HCT116 (cell line): Measurements from ENCODE around the gene RASAL2. TPM values are rescaled to one million over a fixed set of nuclear protein-coding genes. Genes with fewer than 3 reads are reported as not detected.

Experiments used
- ATAC-seq: fragments of 200-7000 bp; cut with Tn5 transposase; 2 replicates; pipeline ENCODE4 v1.9.1; 2020; ENCODE audit warnings: mild to moderate bottlenecking, moderate library complexity
- BruUV-seq: library from RNA; stranded (reverse); fragments of 400-500 nt; replicated peaks from 2 replicates; lab custom pipeline; 2021; lab: Mats Ljungman, UMichigan
- CTCF ChIA-PET: fragments of 300-600 bp; sonication (Branson Sonifier 250); formaldehyde crosslinking; loops from one replicate; lab custom pipeline; 2021; ENCODE audit warnings: antibody characterized with exemption; lab: Charles Lee
- POLR2A ChIA-PET: fragments of 300-600, 350-600 bp; sonication (Branson Sonifier 250); formaldehyde crosslinking; loops from one replicate; lab custom pipeline; 2021; ENCODE audit warnings: antibody characterized with exemption; lab: Charles Lee
- RAD21 ChIA-PET, 2 experiments: fragments of 300-600 bp; sonication (Branson Sonifier 250); formaldehyde crosslinking; loops; one replicate each; lab custom pipeline; 2023; ENCODE audit warnings: low total read pairs in 2 of 2; ENCODE audit not compliant: uncharacterized antibody in 2 of 2, unreplicated experiment in 2 of 2, low non-redundant PET in 1 of 2; lab: Charles Lee
- DNase-seq: peaks from one replicate; pipeline ENCODE4 v3.0.0-alpha.2; 2010; ENCODE audit warnings: low read depth, low spot score
- H2AFZ ChIP-seq: fragments of 200-600 bp; shearing (Covaris generic), sonication (generic); 2 replicates; pipeline ENCODE4 v1.6.1; 2017; ENCODE audit warnings: low read depth, mixed run types, mixed read lengths, antibody characterized with exemption, low read length; ENCODE audit not compliant: poor library complexity, severe bottlenecking
- H3K27ac ChIP-seq: 2 replicates; pipeline ENCODE4 v1.5.1; 2012; ENCODE audit warnings: low read depth, low read length
- H3K27me3 ChIP-seq: fragments of 200-600 bp; sonication (generic); 2 replicates; pipeline ENCODE4 v1.6.1; 2016; ENCODE audit warnings: mixed run types, low read length, mixed read lengths; ENCODE audit not compliant: insufficient read depth
- H3K36me3 ChIP-seq, 2 experiments: fragments of 200-500 bp in 1 of 2; fragments of 200-600 bp in 1 of 2; sonication (Bioruptor generic) in 1 of 2; sonication (generic) in 1 of 2; 2 replicates each; pipeline versions ENCODE4 v1.5.1 to v1.6.1; 2014 to 2016; ENCODE audit warnings: low read length in 2 of 2, inconsistent platforms in 1 of 2, mixed read lengths in 1 of 2, mixed run types in 1 of 2; ENCODE audit not compliant: insufficient read depth in 2 of 2, control insufficient read depth in 1 of 2
- H3K4me1 ChIP-seq, 2 experiments: fragments of 200-600 bp in 1 of 2; sonication (generic) in 1 of 2; 2 replicates each; pipeline versions ENCODE4 v1.5.1 to v1.6.1; 2012 to 2017; ENCODE audit warnings: low read length in 2 of 2, inconsistent platforms in 1 of 2, mild to moderate bottlenecking in 1 of 2, mixed read lengths in 1 of 2, mixed run types in 1 of 2, moderate library complexity in 1 of 2; ENCODE audit not compliant: insufficient read depth in 2 of 2, control insufficient read depth in 1 of 2
- H3K4me2 ChIP-seq: fragments of 200-600 bp; sonication (generic); 2 replicates; pipeline ENCODE4 v1.6.1; 2017; ENCODE audit warnings: mixed run types, low read length, mixed read lengths
- H3K4me3 ChIP-seq, 2 experiments: fragments of 200-600 bp in 1 of 2; sonication (generic) in 1 of 2; replicated peaks in 1 of 2; 2 replicates each; pipeline ENCODE4 v1.5.1; 2011 to 2016; ENCODE audit warnings: low read length in 2 of 2, control low read depth in 1 of 2, low read depth in 1 of 2, mild to moderate bottlenecking in 1 of 2, mixed read lengths in 1 of 2, mixed run types in 1 of 2
- H3K79me2 ChIP-seq: fragments of 200-600 bp; sonication (generic); 2 replicates; pipeline ENCODE4 v1.6.1; 2017; ENCODE audit warnings: mild to moderate bottlenecking, mixed run types, low read length, moderate library complexity, mixed read lengths; ENCODE audit not compliant: insufficient read depth
- H3K9ac ChIP-seq: fragments of 200-600 bp; sonication (generic); 2 replicates; pipeline ENCODE4 v1.6.1; 2016; ENCODE audit warnings: low read length, mixed read lengths
- H3K9me2 ChIP-seq: fragments of 200-600 bp; sonication (generic), shearing (Covaris generic); 2 replicates; pipeline ENCODE4 v1.6.1; 2017; ENCODE audit warnings: mixed run types, mild to moderate bottlenecking, moderate library complexity; ENCODE audit not compliant: insufficient read depth
- H3K9me3 ChIP-seq, 2 experiments: fragments of 200-500 bp in 1 of 2; fragments of 200-600 bp in 1 of 2; sonication (Bioruptor generic) in 1 of 2; sonication (generic) in 1 of 2; 2 replicates each; pipeline ENCODE4 v1.6.1; 2014 to 2017; ENCODE audit warnings: low read length in 2 of 2, mixed read lengths in 2 of 2, inconsistent platforms in 1 of 2, low read depth in 1 of 2, mild to moderate bottlenecking in 1 of 2, mixed run types in 1 of 2, moderate library complexity in 1 of 2; ENCODE audit not compliant: control insufficient read depth in 1 of 2, insufficient read depth in 1 of 2
- H4K20me1 ChIP-seq: fragments of 200-600 bp; sonication (generic), shearing (Covaris generic); 2 replicates; pipeline ENCODE4 v1.6.1; 2017; ENCODE audit warnings: mixed run types, mild to moderate bottlenecking, moderate library complexity; ENCODE audit not compliant: insufficient read depth
- CBX3 ChIP-seq: IDR thresholded peaks from 2 replicates; pipeline ENCODE4 v1.6.1; 2012; ENCODE audit warnings: low read depth
- CEBPB ChIP-seq: IDR thresholded peaks from 2 replicates; pipeline ENCODE4 v1.6.1; 2012; ENCODE audit warnings: low read depth
- EGR1 ChIP-seq: IDR thresholded peaks from 2 replicates; pipeline ENCODE4 v1.6.1; 2012; ENCODE audit warnings: low read depth
- ELF1 ChIP-seq: IDR thresholded peaks from 2 replicates; pipeline ENCODE4 v1.6.1; 2012; ENCODE audit warnings: low read depth, borderline replicate concordance
- EZH2 ChIP-seq: fragments of 200-600 bp; sonication (generic); IDR thresholded peaks from 2 replicates; pipeline ENCODE4 v1.6.1; 2017; ENCODE audit warnings: antibody characterized with exemption, mixed run types
- EZH2phosphoT487 ChIP-seq: fragments of 200-600 bp; IDR thresholded peaks from 2 replicates; pipeline ENCODE4 v1.6.1; 2018; ENCODE audit warnings: antibody characterized with exemption, borderline replicate concordance
- FOSL1 ChIP-seq: IDR thresholded peaks from 2 replicates; pipeline ENCODE4 v1.6.1; 2012; ENCODE audit warnings: low read depth
- POLR2A ChIP-seq: IDR thresholded peaks from 2 replicates; pipeline ENCODE4 v1.7.0; 2011; ENCODE audit warnings: borderline replicate concordance; ENCODE audit not compliant: insufficient read depth, insufficient read length; ENCODE audit errors: extremely low read depth
- POLR2AphosphoS5 ChIP-seq: IDR thresholded peaks from 2 replicates; pipeline ENCODE4 v1.6.1; 2011; ENCODE audit warnings: mild to moderate bottlenecking, low read depth, low read length, moderate library complexity
- RAD21 ChIP-seq: IDR thresholded peaks from 2 replicates; pipeline ENCODE4 v1.6.1; 2012; ENCODE audit warnings: low read depth, mild to moderate bottlenecking
- SP1 ChIP-seq: IDR thresholded peaks from 2 replicates; pipeline ENCODE4 v1.6.1; 2012; ENCODE audit warnings: low read depth
- SRF ChIP-seq: IDR thresholded peaks from 2 replicates; pipeline ENCODE4 v1.6.1; 2012; ENCODE audit warnings: low read depth
- TCF7L2 ChIP-seq: IDR thresholded peaks from 2 replicates; pipeline ENCODE4 v1.7.0; 2011; ENCODE audit warnings: borderline replicate concordance, inconsistent platforms; ENCODE audit not compliant: insufficient read depth, insufficient read length; ENCODE audit errors: extremely low read depth
- YY1 ChIP-seq: IDR thresholded peaks from 2 replicates; pipeline ENCODE4 v1.6.1; 2011; ENCODE audit warnings: low read length, low read depth, moderate library complexity, mild to moderate bottlenecking; ENCODE audit not compliant: insufficient replicate concordance; ENCODE audit errors: extremely low read depth
- ZFX ChIP-seq: fragments of 450-650 bp; IDR thresholded peaks from 2 replicates; pipeline ENCODE4 v1.6.1; 2017
- intact Hi-C: fragments of 100-400 bp; cut with micrococcal nuclease; formaldehyde crosslinking; loops from 2 replicates; pipeline ENCODE4 v1.10.0; 2022
- total RNA-seq: library from RNA; stranded (reverse); gene quantifications from one replicate; pipeline ENCODE4 v1.2.1, GENCODE V29; 2021; ENCODE audit not compliant: unreplicated experiment
- TF ChIP-seq, protein P1 (sequence below): IDR thresholded peaks from 2 replicates; pipeline ENCODE4 v1.6.1; 2012
- TF ChIP-seq, protein P2 (sequence below), 3 experiments: fragments of 200-600 bp in 1 of 3; sonication (generic) in 1 of 3; IDR thresholded peaks in 2 of 3; conservative IDR thresholded peaks in 1 of 3; 2 replicates each; pipeline ENCODE4 v1.5.1; 2012 to 2017; ENCODE audit warnings: low read depth in 2 of 3, low read length in 2 of 3, antibody characterized with exemption in 1 of 3, borderline replicate concordance in 1 of 3, control low read depth in 1 of 3, mild to moderate bottlenecking in 1 of 3, mixed read lengths in 1 of 3, mixed run types in 1 of 3, moderate library complexity in 1 of 3; ENCODE audit not compliant: insufficient read depth in 1 of 3
- TF ChIP-seq, protein P3 (sequence below): IDR thresholded peaks from 2 replicates; pipeline ENCODE4 v1.6.1; 2012

RASAL2 gene
- total RNA-seq, 1 experiment from 2014 or later, result 11.7 TPM

DNA sequence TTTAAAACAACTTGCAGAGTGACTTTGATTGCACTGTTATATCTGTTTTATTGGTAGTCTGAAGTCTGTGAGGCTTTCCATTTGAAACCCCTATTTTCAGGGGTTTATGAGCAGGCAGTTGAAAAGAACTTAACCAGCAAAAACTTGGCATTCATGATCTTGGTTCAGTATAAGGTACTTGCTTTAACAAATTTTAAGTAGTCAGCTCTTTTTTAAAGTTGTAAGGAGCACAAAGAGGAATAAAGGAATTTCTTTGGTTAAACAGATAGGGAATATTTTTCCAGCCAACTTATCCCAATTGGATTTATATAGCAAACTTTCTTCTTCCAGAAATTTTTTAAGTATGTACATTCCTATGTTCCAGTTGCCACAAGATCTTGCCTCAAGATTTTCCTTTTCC is 138.2 kb downstream of the RASAL2 start:
- no peaks in the 10 kb centered on the region; the same call in 1 of the 2 replicates for H3K9me2 ChIP-seq
- no peak overlapping the region for H3K4me3 ChIP-seq
- H3K9me3 ChIP-seq, result no peaks in the 10 kb centered on the region
- no peak overlapping the region for H3K27ac ChIP-seq
- peaks cover 0 to 26% of the 10 kb centered on the region in 2 experiments; a peak in 2 of 4 replicates for H3K4me1 ChIP-seq
- ATAC-seq, result no peak
- no peaks in the 10 kb centered on the region for H3K27me3 ChIP-seq
- no peak for DNase-seq
- intact Hi-C loops, result no loop called here
- POLR2A ChIA-PET, result no interaction called here
- H2AFZ ChIP-seq, result no peak overlapping the region
- RAD21 ChIA-PET, result no interaction called here
- no TSS peak for BruUV-seq
- no peak overlapping the region for H3K4me2 ChIP-seq
- H4K20me1 ChIP-seq, result no peaks in the 10 kb centered on the region
- H3K36me3 ChIP-seq, result no peaks in the 10 kb centered on the region
- CTCF ChIA-PET, result no interaction called here
- TF ChIP-seq YY1 (no peak), FOSL1 (no peak), CEBPB (no peak), SP1 (no peak), EZH2phosphoT487 (no peak), POLR2A (no peak), EGR1 (no peak)
- TF ChIP-seq, protein P1, sequence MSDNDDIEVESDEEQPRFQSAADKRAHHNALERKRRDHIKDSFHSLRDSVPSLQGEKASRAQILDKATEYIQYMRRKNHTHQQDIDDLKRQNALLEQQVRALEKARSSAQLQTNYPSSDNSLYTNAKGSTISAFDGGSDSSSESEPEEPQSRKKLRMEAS, result no peak
- no peak overlapping the region for H3K9ac ChIP-seq
- peaks cover 12% of the 10 kb centered on the region; the same call in 1 of the 2 replicates for H3K79me2 ChIP-seq

DNA sequence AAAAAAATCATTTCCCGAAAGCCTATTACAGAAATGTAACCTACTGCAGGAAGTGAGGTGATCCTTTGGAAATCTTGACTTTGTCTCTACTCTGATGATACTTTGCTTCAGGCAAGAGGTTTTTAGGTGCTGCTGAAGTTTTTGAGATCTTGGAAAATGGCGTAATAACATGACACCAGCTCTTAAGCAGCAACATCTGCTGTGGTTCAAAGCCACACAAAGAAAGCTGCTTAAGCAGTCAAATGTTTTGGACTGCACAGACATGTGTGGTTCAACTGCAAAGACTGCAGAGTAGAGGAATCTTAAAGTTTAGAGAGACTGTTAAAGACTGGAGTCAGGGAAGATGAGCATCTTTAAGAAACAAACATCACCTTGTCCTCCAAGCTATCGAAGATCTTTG is 139.0 kb downstream of the RASAL2 start:
- ATAC-seq (no peak), DNase-seq (no peak)
- H3K9me2 ChIP-seq, result no peaks in the 10 kb centered on the region; the same call in 1 of the 2 replicates
- no peak overlapping the region for H3K4me2 ChIP-seq
- no peaks in the 10 kb centered on the region for H3K27me3 ChIP-seq
- no peak overlapping the region for H3K27ac ChIP-seq
- no TSS peak for BruUV-seq
- CTCF ChIA-PET, result no interaction called here
- RAD21 ChIA-PET, result no interaction called here
- TF ChIP-seq SRF, result no peak
- no peak for TF ChIP-seq RAD21
- TF ChIP-seq CBX3, result no peak
- no peak for TF ChIP-seq POLR2AphosphoS5
- TF ChIP-seq, protein P2, sequence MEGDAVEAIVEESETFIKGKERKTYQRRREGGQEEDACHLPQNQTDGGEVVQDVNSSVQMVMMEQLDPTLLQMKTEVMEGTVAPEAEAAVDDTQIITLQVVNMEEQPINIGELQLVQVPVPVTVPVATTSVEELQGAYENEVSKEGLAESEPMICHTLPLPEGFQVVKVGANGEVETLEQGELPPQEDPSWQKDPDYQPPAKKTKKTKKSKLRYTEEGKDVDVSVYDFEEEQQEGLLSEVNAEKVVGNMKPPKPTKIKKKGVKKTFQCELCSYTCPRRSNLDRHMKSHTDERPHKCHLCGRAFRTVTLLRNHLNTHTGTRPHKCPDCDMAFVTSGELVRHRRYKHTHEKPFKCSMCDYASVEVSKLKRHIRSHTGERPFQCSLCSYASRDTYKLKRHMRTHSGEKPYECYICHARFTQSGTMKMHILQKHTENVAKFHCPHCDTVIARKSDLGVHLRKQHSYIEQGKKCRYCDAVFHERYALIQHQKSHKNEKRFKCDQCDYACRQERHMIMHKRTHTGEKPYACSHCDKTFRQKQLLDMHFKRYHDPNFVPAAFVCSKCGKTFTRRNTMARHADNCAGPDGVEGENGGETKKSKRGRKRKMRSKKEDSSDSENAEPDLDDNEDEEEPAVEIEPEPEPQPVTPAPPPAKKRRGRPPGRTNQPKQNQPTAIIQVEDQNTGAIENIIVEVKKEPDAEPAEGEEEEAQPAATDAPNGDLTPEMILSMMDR (IDR thresholded peaks at IDR 0.05 in 2 of 3, conservative IDR thresholded peaks at IDR 0.05 in 1 of 3; ENCODE audit: borderline replicate concordance in 1 of 3, insufficient read depth in 1 of 3, low read depth in 2 of 3, low read length in 2 of 3), result no peak
- no peak for TF ChIP-seq ZFX
- TF ChIP-seq FOSL1, result no peak
- TF ChIP-seq TCF7L2, result no peak
- TF ChIP-seq CEBPB, result no peak
- no peak for TF ChIP-seq YY1
- TF ChIP-seq, protein P3, sequence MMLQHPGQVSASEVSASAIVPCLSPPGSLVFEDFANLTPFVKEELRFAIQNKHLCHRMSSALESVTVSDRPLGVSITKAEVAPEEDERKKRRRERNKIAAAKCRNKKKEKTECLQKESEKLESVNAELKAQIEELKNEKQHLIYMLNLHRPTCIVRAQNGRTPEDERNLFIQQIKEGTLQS, result no peak
- TF ChIP-seq EZH2, result no peak
- TF ChIP-seq, protein P1, result no peak
- TF ChIP-seq ELF1, result no peak
- peaks cover 12% of the 10 kb centered on the region; the same call in 1 of the 2 replicates for H3K79me2 ChIP-seq
- intact Hi-C loops, result no loop called here
- H3K9me3 ChIP-seq, result no peaks in the 10 kb centered on the region
- H2AFZ ChIP-seq, result no peak overlapping the region
- H4K20me1 ChIP-seq, result no peaks in the 10 kb centered on the region
- no peak overlapping the region for H3K9ac ChIP-seq
- H3K4me1 ChIP-seq, result peaks cover 6 to 35% of the 10 kb centered on the region in 2 experiments
- POLR2A ChIA-PET, result no interaction called here
- H3K36me3 ChIP-seq, result no peaks in the 10 kb centered on the region
- no peak overlapping the region for H3K4me3 ChIP-seq
